CD4-positive, alpha-beta memory T cell (primary cell): ENCODE measurements around the gene NR3C2. TPM values are rescaled to one million over a fixed set of nuclear protein-coding genes. Genes with fewer than 3 reads are reported as not detected.

ENCODE experiments used
- CTCF ChIA-PET: fragments of 350-600 bp; sonication (Branson Sonifier 250); formaldehyde crosslinking; loops from one replicate; lab custom pipeline; 2021; ENCODE audit warnings: inconsistent platforms; ENCODE audit not compliant: partially characterized antibody; lab: Charles Lee
- POLR2A ChIA-PET: fragments of 350-600 bp; sonication (Branson Sonifier 250); formaldehyde crosslinking; loops from one replicate; lab custom pipeline; 2021; ENCODE audit not compliant: partially characterized antibody; lab: Charles Lee
- DNase-seq, 5 donors: peaks; one replicate each; pipeline versions ENCODE4 v3.0.0 to v3.0.0-alpha.2; 2020 to 2022; ENCODE audit warnings: mixed read lengths in 1 of 5
- H3K27ac ChIP-seq: one replicate; pipeline ENCODE4 v1.7.0; 2013; ENCODE audit warnings: low read depth, low read length
- H3K27me3 ChIP-seq: 2 replicates; pipeline ENCODE4 v1.7.0; 2013; ENCODE audit warnings: mild to moderate bottlenecking, low read length, moderate library complexity; ENCODE audit not compliant: insufficient read depth
- H3K36me3 ChIP-seq: 2 replicates; pipeline ENCODE4 v1.7.0; 2013; ENCODE audit warnings: mild to moderate bottlenecking, low read length, moderate library complexity; ENCODE audit not compliant: insufficient read depth
- H3K4me1 ChIP-seq: 2 replicates; pipeline ENCODE4 v1.7.0; 2013; ENCODE audit warnings: mild to moderate bottlenecking, low read length, moderate library complexity; ENCODE audit not compliant: insufficient read depth
- H3K4me3 ChIP-seq, 2 donors: one replicate each; pipeline ENCODE4 v1.7.0; 2013; ENCODE audit warnings: low read length in 2 of 2, mild to moderate bottlenecking in 1 of 2
- H3K9me3 ChIP-seq, 2 donors: one replicate each; pipeline ENCODE4 v1.7.0; 2013; ENCODE audit warnings: low read length in 2 of 2, control low read depth in 1 of 2; ENCODE audit not compliant: control insufficient read depth in 1 of 2
- H3K27ac Mint-ChIP-seq, 7 donors: one replicate each; pipeline ENCODE4 v1.8.0; 2020 to 2021; ENCODE audit warnings: mixed read lengths in 7 of 7, mild to moderate bottlenecking in 6 of 7, inconsistent platforms in 3 of 7, moderate library complexity in 3 of 7
- H3K27me3 Mint-ChIP-seq, 2 donors: one replicate each; pipeline ENCODE4 v1.8.0; 2020 to 2021; ENCODE audit warnings: mixed read lengths in 2 of 2
- H3K36me3 Mint-ChIP-seq, 2 donors: one replicate each; pipeline ENCODE4 v1.8.0; 2020 to 2021; ENCODE audit warnings: mixed read lengths in 2 of 2, inconsistent platforms in 1 of 2, mild to moderate bottlenecking in 1 of 2
- H3K4me1 Mint-ChIP-seq, 4 donors: one replicate each; pipeline ENCODE4 v1.8.0; 2020 to 2021; ENCODE audit warnings: mixed read lengths in 4 of 4, mild to moderate bottlenecking in 1 of 4
- H3K4me3 Mint-ChIP-seq, 8 donors: one replicate each; pipeline ENCODE4 v1.8.0; 2020 to 2021; ENCODE audit warnings: mixed read lengths in 8 of 8, mild to moderate bottlenecking in 7 of 8, moderate library complexity in 6 of 8, inconsistent platforms in 3 of 8
- H3K9me3 Mint-ChIP-seq, 8 donors: one replicate each; pipeline ENCODE4 v1.8.0; 2020 to 2021; ENCODE audit warnings: mixed read lengths in 8 of 8, mild to moderate bottlenecking in 5 of 8, inconsistent platforms in 3 of 8, moderate library complexity in 1 of 8
- intact Hi-C: fragments of 100-400 bp; cut with micrococcal nuclease; formaldehyde crosslinking; loops from one replicate; pipeline ENCODE4 v1.15.1; 2023
- polyA plus RNA-seq, 2 donors: library from polyadenylated mRNA; unstranded; fragments of 300-500 nt; fragmentation: Illumina TruSeq; gene quantifications; one replicate each; pipeline ENCODE4 v1.2.3, GENCODE V29; 2021
- total RNA-seq, 2 experiments: library from RNA; stranded (reverse); gene quantifications; one replicate each; pipeline ENCODE4 v1.2.3, GENCODE V29; 2021

NR3C2 gene
- total and polyA plus RNA-seq, 4 experiments from 2014 or later, result 4.9 to 50.9 (median 26.8) TPM

GRCh38 chr4:148275266-148275665 lies 166.9 kb downstream of the NR3C2 start:
- no peak overlapping the region for H3K27ac Mint-ChIP-seq
- DNase-seq, result no peak
- no peaks in the 10 kb centered on the region for H3K4me1 ChIP-seq
- H3K9me3 Mint-ChIP-seq, result no peaks in the 10 kb centered on the region
- intact Hi-C loops, result no loop called here
- H3K4me1 Mint-ChIP-seq, result peaks cover 20 to 44% (median 23%) of the 10 kb centered on the region in 4 donors
- no peak overlapping the region for H3K4me3 Mint-ChIP-seq
- H3K4me3 ChIP-seq, result no peak overlapping the region
- CTCF ChIA-PET, result no interaction called here
- no peak overlapping the region for H3K27ac ChIP-seq
- H3K9me3 ChIP-seq, result no peaks in the 10 kb centered on the region
- H3K27me3 ChIP-seq, result no peaks in the 10 kb centered on the region
- POLR2A ChIA-PET, result no interaction called here
- no peaks in the 10 kb centered on the region for H3K36me3 ChIP-seq
- H3K27me3 Mint-ChIP-seq, result no peaks in the 10 kb centered on the region
- peaks cover 0 to 5% of the 10 kb centered on the region in 2 donors for H3K36me3 Mint-ChIP-seq

- Histone ChIP-seq H3K4me3 (no peak overlapping the region), H3K4me1 (no peaks in the 10 kb centered on the region), H3K27me3 (no peaks in the 10 kb centered on the region), H3K36me3 (no peaks in the 10 kb centered on the region), H3K9me3 (no peaks in the 10 kb centered on the region), H3K27ac (no peak overlapping the region)
- H3K4me1 Mint-ChIP-seq, result peaks cover 19 to 47% (median 24%) of the 10 kb centered on the region in 4 donors
- CTCF ChIA-PET, result interaction anchor here (0.7 kb wide), 1 partner anchor 170 kb away, joined by 3 read pairs; no protein-coding TSS in a partner anchor
- peaks cover 0 to 5% of the 10 kb centered on the region in 2 donors for H3K36me3 Mint-ChIP-seq
- no peak for DNase-seq
- intact Hi-C loops, result no loop called here
- no peak overlapping the region for H3K4me3 Mint-ChIP-seq
- H3K27me3 Mint-ChIP-seq, result no peaks in the 10 kb centered on the region
- peak overlapping the region in 2 of 7 donors; percentile 2 to 47 for H3K27ac Mint-ChIP-seq
- peaks cover 0 to 2% (median 0%) of the 10 kb centered on the region in 8 donors for H3K9me3 Mint-ChIP-seq
- POLR2A ChIA-PET, result no interaction called here
Observed at GRCh38 chr4:148273501-148273986, 168.7 kb downstream of the NR3C2 start.

GRCh38 chr4:148271166-148271565 lies 171.0 kb downstream of the NR3C2 start:
- POLR2A ChIA-PET, result no interaction called here
- intact Hi-C loops, result no loop called here
- Histone ChIP-seq H3K4me3 (no peak overlapping the region), H3K36me3 (no peaks in the 10 kb centered on the region), H3K27me3 (no peaks in the 10 kb centered on the region), H3K4me1 (no peaks in the 10 kb centered on the region), H3K9me3 (no peaks in the 10 kb centered on the region), H3K27ac (no peak overlapping the region)
- Mint-ChIP-seq H3K4me1 (peaks cover 10 to 50% (median 21%) of the 10 kb centered on the region in 4 donors), H3K9me3 (peaks cover 0 to 5% (median 0%) of the 10 kb centered on the region in 8 donors), H3K4me3 (no peak overlapping the region), H3K27ac (no peak overlapping the region), H3K36me3 (peaks cover 0 to 12% of the 10 kb centered on the region in 2 donors), H3K27me3 (no peaks in the 10 kb centered on the region)
- CTCF ChIA-PET, result no interaction called here
- DNase-seq, result no peak

GRCh38 chr4:148270630-148271029 lies 171.6 kb downstream of the NR3C2 start:
- Histone ChIP-seq H3K27me3 (no peaks in the 10 kb centered on the region), H3K4me3 (no peak overlapping the region), H3K9me3 (no peaks in the 10 kb centered on the region), H3K4me1 (no peaks in the 10 kb centered on the region), H3K27ac (no peak overlapping the region), H3K36me3 (no peaks in the 10 kb centered on the region)
- Mint-ChIP-seq H3K9me3 (peaks cover 0 to 5% (median 0%) of the 10 kb centered on the region in 8 donors), H3K4me1 (peaks cover 10 to 53% (median 22%) of the 10 kb centered on the region in 4 donors), H3K27ac (no peak overlapping the region), H3K36me3 (peaks cover 0 to 13% of the 10 kb centered on the region in 2 donors), H3K27me3 (no peaks in the 10 kb centered on the region), H3K4me3 (no peak overlapping the region)
- intact Hi-C loops, result no loop called here
- ChIA-PET POLR2A (no interaction called here), CTCF (no interaction called here)
- DNase-seq, result no peak

- DNase-seq, result no peak
- ChIA-PET POLR2A (no interaction called here), CTCF (interaction anchor here (1.3 kb wide), 1 partner anchor 25 kb away, joined by 3 read pairs; no protein-coding TSS in a partner anchor)
- H3K9me3 ChIP-seq, result no peaks in the 10 kb centered on the region
- intact Hi-C loops, result no loop called here
- peaks cover 0 to 15% of the 10 kb centered on the region in 2 donors for H3K36me3 Mint-ChIP-seq
- no peak overlapping the region for H3K4me3 ChIP-seq
- no peaks in the 10 kb centered on the region for H3K27me3 ChIP-seq
- H3K27ac ChIP-seq, result no peak overlapping the region
- H3K4me1 Mint-ChIP-seq, result peaks cover 7 to 43% (median 23%) of the 10 kb centered on the region in 4 donors
- no peaks in the 10 kb centered on the region for H3K4me1 ChIP-seq
- H3K9me3 Mint-ChIP-seq, result peaks cover 0 to 5% (median 0%) of the 10 kb centered on the region in 8 donors
- H3K36me3 ChIP-seq, result no peaks in the 10 kb centered on the region
- H3K4me3 Mint-ChIP-seq, result no peak overlapping the region
- H3K27me3 Mint-ChIP-seq, result no peaks in the 10 kb centered on the region
- no peak overlapping the region for H3K27ac Mint-ChIP-seq
Observed at GRCh38 chr4:148268835-148269234, 173.4 kb downstream of the NR3C2 start.

GRCh38 chr4:148266921-148267320 lies 175.3 kb downstream of the NR3C2 start:
- Mint-ChIP-seq H3K27me3 (no peaks in the 10 kb centered on the region), H3K4me1 (peaks cover 12 to 43% (median 26%) of the 10 kb centered on the region in 4 donors), H3K4me3 (no peak overlapping the region), H3K36me3 (peaks cover 0 to 22% of the 10 kb centered on the region in 2 donors), H3K27ac (no peak overlapping the region), H3K9me3 (peaks cover 0 to 9% (median 0%) of the 10 kb centered on the region in 8 donors)
- Histone ChIP-seq H3K9me3 (no peaks in the 10 kb centered on the region), H3K27ac (no peak overlapping the region), H3K27me3 (no peaks in the 10 kb centered on the region), H3K4me1 (no peaks in the 10 kb centered on the region), H3K36me3 (no peaks in the 10 kb centered on the region), H3K4me3 (no peak overlapping the region)
- CTCF ChIA-PET, result no interaction called here
- DNase-seq, result no peak
- intact Hi-C loops, result no loop called here
- POLR2A ChIA-PET, result no interaction called here

GRCh38 chr4:148266240-148266639 lies 176.0 kb downstream of the NR3C2 start:
- DNase-seq, result no peak
- intact Hi-C loops, result no loop called here
- Mint-ChIP-seq H3K27ac (no peak overlapping the region), H3K4me3 (no peak overlapping the region), H3K27me3 (no peaks in the 10 kb centered on the region), H3K4me1 (peaks cover 12 to 39% (median 25%) of the 10 kb centered on the region in 4 donors), H3K36me3 (peaks cover 0 to 26% of the 10 kb centered on the region in 2 donors), H3K9me3 (peaks cover 0 to 9% (median 1%) of the 10 kb centered on the region in 8 donors)
- Histone ChIP-seq H3K9me3 (no peaks in the 10 kb centered on the region), H3K4me3 (no peak overlapping the region), H3K27ac (no peak overlapping the region), H3K27me3 (no peaks in the 10 kb centered on the region), H3K4me1 (no peaks in the 10 kb centered on the region), H3K36me3 (no peaks in the 10 kb centered on the region)
- ChIA-PET CTCF (no interaction called here), POLR2A (no interaction called here)
